Esophagus muscularis mucosa (tissue), 4 donors: ENCODE data around the gene LAMA5.

ENCODE experiments used
- CTCF ChIP-seq, 3 experiments: fragments of 200-600 bp in 2 of 3; fragments of 450-650 bp in 1 of 3; sonication (generic) in 2 of 3; IDR thresholded peaks; one replicate each; pipeline ENCODE4 v1.5.1; 2017 to 2019; ENCODE audit warnings: antibody characterized with exemption in 3 of 3, mild to moderate bottlenecking in 2 of 3, moderate library complexity in 1 of 3
- EP300 ChIP-seq: sonication (generic); formaldehyde crosslinking; IDR thresholded peaks from one replicate; pipeline ENCODE4 v1.6.1; 2017; ENCODE audit warnings: antibody characterized with exemption
- POLR2A ChIP-seq: fragments of 450-650 bp; IDR thresholded peaks from one replicate; pipeline ENCODE4 v1.6.1; 2017; ENCODE audit warnings: antibody characterized with exemption, moderate library complexity, mild to moderate bottlenecking, low read depth

GRCh38 chr20:62413025-62413570 is 46.0 kb upstream of the LAMA5 start:
- TF ChIP-seq CTCF (IDR thresholded peaks at IDR 0.05) (no peak), POLR2A (no peak), EP300 (no peak)
